Calu3 (cell line): ENCODE data around the gene LRRC45. TPM values are rescaled to one million over a fixed set of nuclear protein-coding genes. Genes with fewer than 3 reads are reported as not detected.

ENCODE experiments used
- BruUV-seq: library from RNA; stranded (reverse); fragments of 400-500 nt; replicated peaks from 2 replicates; lab custom pipeline; 2021; lab: Mats Ljungman, UMichigan
- CTCF ChIA-PET: fragments of 300-600 bp; sonication (Branson Sonifier 250); formaldehyde crosslinking; loops from one replicate; lab custom pipeline; 2022; ENCODE audit warnings: antibody characterized with exemption; lab: Charles Lee
- DNase-seq: peaks from one replicate; pipeline ENCODE4 v3.0.0; 2022
- H3K27ac Mint-ChIP-seq: one replicate; pipeline ENCODE4 v1.8.0; 2022; ENCODE audit warnings: mixed read lengths; ENCODE audit not compliant: unreplicated experiment
- H3K27me3 Mint-ChIP-seq: one replicate; pipeline ENCODE4 v1.8.0; 2022; ENCODE audit warnings: mixed read lengths; ENCODE audit not compliant: unreplicated experiment
- H3K36me3 Mint-ChIP-seq: one replicate; pipeline ENCODE4 v1.8.0; 2022; ENCODE audit warnings: mild to moderate bottlenecking, moderate library complexity, mixed read lengths; ENCODE audit not compliant: insufficient read depth, unreplicated experiment
- H3K4me1 Mint-ChIP-seq: one replicate; pipeline ENCODE4 v1.8.0; 2022; ENCODE audit warnings: mild to moderate bottlenecking, low read depth, mixed read lengths; ENCODE audit not compliant: unreplicated experiment
- H3K4me3 Mint-ChIP-seq: one replicate; pipeline ENCODE4 v1.8.0; 2022; ENCODE audit warnings: mild to moderate bottlenecking, low read depth, moderate library complexity, mixed read lengths; ENCODE audit not compliant: unreplicated experiment
- H3K9me3 Mint-ChIP-seq: one replicate; pipeline ENCODE4 v1.8.0; 2022; ENCODE audit warnings: low read depth, mixed read lengths; ENCODE audit not compliant: unreplicated experiment
- CTCF ChIP-seq: fragments of 200-600 bp; IDR thresholded peaks from one replicate; pipeline ENCODE4 v1.8.0; 2022; ENCODE audit warnings: antibody characterized with exemption; ENCODE audit not compliant: unreplicated experiment
- intact Hi-C: fragments of 100-400 bp; cut with micrococcal nuclease; formaldehyde crosslinking; loops from one replicate; pipeline ENCODE4 v1.10.0; 2022; ENCODE audit not compliant: unreplicated experiment
- total RNA-seq: library from RNA; stranded (reverse); gene quantifications from 2 replicates; pipeline ENCODE4 v1.2.3, GENCODE V29; 2022

LRRC45 gene
- total RNA-seq, 1 experiment from 2014 or later: 32.6 TPM

- H3K27ac Mint-ChIP-seq: peak overlapping the region; percentile 76
- CTCF ChIA-PET: interaction anchor here (1.3 to 4.6 kb wide), 4 partner anchors 14 to 107 kb away, joined by 3 to 45 read pairs (median 14); partner anchors contain the start of genes DCXR and NOTUM
- TF ChIP-seq CTCF: no peak
- H3K36me3 Mint-ChIP-seq: peaks cover 57% of the 10 kb centered on the region
- H3K4me1 Mint-ChIP-seq: peaks cover 8% of the 10 kb centered on the region
- intact Hi-C loops: loop anchor here (2.0 to 5.0 kb wide), 2 partner anchors 69 to 129 kb away; no protein-coding TSS in a partner anchor
- DNase-seq: peak; percentile 16
- no peaks in the 10 kb centered on the region for H3K9me3 Mint-ChIP-seq
- H3K27me3 Mint-ChIP-seq: no peaks in the 10 kb centered on the region
- peak overlapping the region; percentile 81 for H3K4me3 Mint-ChIP-seq
- BruUV-seq: no TSS peak
These were observed 539 bp downstream of the LRRC45 start for GRCh38 chr17:82023447-82024241.

GRCh38 chr17:82024859-82025258 lies 1.8 kb downstream of the LRRC45 start:
- Mint-ChIP-seq H3K4me3 (no peak overlapping the region), H3K9me3 (no peaks in the 10 kb centered on the region), H3K27me3 (no peaks in the 10 kb centered on the region), H3K27ac (no peak overlapping the region), H3K4me1 (peaks cover 8% of the 10 kb centered on the region), H3K36me3 (peaks cover 59% of the 10 kb centered on the region)
- no peak for TF ChIP-seq CTCF
- intact Hi-C loops: loop anchor here (5.0 kb wide), 1 partner anchor 127 kb away; no protein-coding TSS in a partner anchor
- DNase-seq: no peak
- CTCF ChIA-PET: no interaction called here
- no TSS peak for BruUV-seq

GRCh38 chr17:82025401-82026107 lies 2.4 kb downstream of the LRRC45 start:
- intact Hi-C loops: no loop called here
- BruUV-seq: no TSS peak
- CTCF ChIA-PET: interaction anchor here (0.6 kb wide), 1 partner anchor 78 kb away, joined by 5 read pairs; no protein-coding TSS in a partner anchor
- Mint-ChIP-seq H3K36me3 (peaks cover 53% of the 10 kb centered on the region), H3K27me3 (no peaks in the 10 kb centered on the region), H3K4me3 (no peak overlapping the region), H3K27ac (no peak overlapping the region), H3K4me1 (peaks cover 8% of the 10 kb centered on the region), H3K9me3 (no peaks in the 10 kb centered on the region)
- TF ChIP-seq CTCF: no peak
- no peak for DNase-seq

GRCh38 chr17:82028246-82028645 lies 5.1 kb downstream of the LRRC45 start:
- no peaks in the 10 kb centered on the region for H3K4me1 Mint-ChIP-seq
- H3K27me3 Mint-ChIP-seq: no peaks in the 10 kb centered on the region
- H3K9me3 Mint-ChIP-seq: no peaks in the 10 kb centered on the region
- no peak overlapping the region for H3K4me3 Mint-ChIP-seq
- no peak for TF ChIP-seq CTCF
- CTCF ChIA-PET: no interaction called here
- intact Hi-C loops: no loop called here
- H3K36me3 Mint-ChIP-seq: peaks cover 36% of the 10 kb centered on the region
- no peak for DNase-seq
- BruUV-seq: no TSS peak
- H3K27ac Mint-ChIP-seq: no peak overlapping the region
